Activated CD4-positive, alpha-beta memory T cell treated with anti-CD3 and anti-CD28 coated beads, Interleukin-2, amount 10 ng/mL, durations not matched to agents 7 days and 5 days (primary cell): ENCODE measurements around the gene PSPN. TPM values are rescaled to one million over a fixed set of nuclear protein-coding genes. Genes with fewer than 3 reads are reported as not detected.

Experiments used
- CTCF ChIA-PET: fragments of 350-600 bp; sonication (Branson Sonifier 250); formaldehyde crosslinking; loops from one replicate; lab custom pipeline; 2021; ENCODE audit warnings: antibody characterized with exemption, inconsistent platforms; lab: Charles Lee
- POLR2A ChIA-PET: fragments of 350-600 bp; sonication (Branson Sonifier 250); formaldehyde crosslinking; loops from one replicate; lab custom pipeline; 2021; ENCODE audit warnings: antibody characterized with exemption; lab: Charles Lee
- DNase-seq: peaks from one replicate; pipeline ENCODE4 v3.0.0-alpha.2; 2020
- H3K27ac Mint-ChIP-seq: one replicate; pipeline ENCODE4 v1.8.0; 2021; ENCODE audit warnings: mild to moderate bottlenecking, mixed read lengths
- H3K27me3 Mint-ChIP-seq: one replicate; pipeline ENCODE4 v1.8.0; 2021; ENCODE audit warnings: mixed read lengths
- H3K36me3 Mint-ChIP-seq: one replicate; pipeline ENCODE4 v1.8.0; 2021; ENCODE audit warnings: low read depth, mixed read lengths
- H3K4me1 Mint-ChIP-seq: one replicate; pipeline ENCODE4 v1.8.0; 2021; ENCODE audit warnings: mixed read lengths
- H3K4me3 Mint-ChIP-seq: one replicate; pipeline ENCODE4 v1.8.0; 2021; ENCODE audit warnings: mild to moderate bottlenecking, mixed read lengths
- H3K9me3 Mint-ChIP-seq: one replicate; pipeline ENCODE4 v1.8.0; 2021; ENCODE audit warnings: mixed read lengths
- total RNA-seq, 2 experiments: library from RNA; stranded (reverse); gene quantifications; one replicate each; pipeline ENCODE4 v1.2.3, GENCODE V29; 2021

Gene PSPN
- total RNA-seq, 2 experiments from 2014 or later = 2.3 to 2.7 TPM

DNA sequence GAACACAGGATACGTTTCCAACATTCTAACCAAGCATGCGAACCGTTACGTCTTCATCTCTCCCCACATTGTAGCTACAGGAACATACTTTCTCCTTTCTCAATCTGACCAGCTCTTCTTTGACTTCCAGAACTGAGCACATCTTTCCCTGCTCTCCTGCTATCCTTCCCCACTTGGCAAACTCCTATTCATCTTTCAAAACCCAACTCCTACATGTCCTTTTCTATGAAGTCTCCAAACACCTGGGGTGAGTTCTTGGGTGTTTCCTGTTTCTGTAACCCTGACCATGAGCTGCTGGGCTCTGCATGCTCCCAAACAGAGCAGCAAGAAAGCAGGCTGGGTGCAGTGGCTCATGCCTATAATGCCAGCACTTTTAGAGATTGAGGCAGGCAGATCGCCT is 48.9 kb downstream of the PSPN start:
- CTCF ChIA-PET = interaction anchor here (3.4 kb wide), 1 partner anchor 201 kb away, joined by 7 read pairs; no protein-coding TSS in a partner anchor
- Mint-ChIP-seq H3K27ac (no peak overlapping the region), H3K27me3 (peaks cover 4% of the 10 kb centered on the region), H3K4me1 (no peaks in the 10 kb centered on the region), H3K9me3 (no peaks in the 10 kb centered on the region), H3K36me3 (no peaks in the 10 kb centered on the region), H3K4me3 (no peak overlapping the region)
- DNase-seq = no peak
- POLR2A ChIA-PET = no interaction called here

DNA sequence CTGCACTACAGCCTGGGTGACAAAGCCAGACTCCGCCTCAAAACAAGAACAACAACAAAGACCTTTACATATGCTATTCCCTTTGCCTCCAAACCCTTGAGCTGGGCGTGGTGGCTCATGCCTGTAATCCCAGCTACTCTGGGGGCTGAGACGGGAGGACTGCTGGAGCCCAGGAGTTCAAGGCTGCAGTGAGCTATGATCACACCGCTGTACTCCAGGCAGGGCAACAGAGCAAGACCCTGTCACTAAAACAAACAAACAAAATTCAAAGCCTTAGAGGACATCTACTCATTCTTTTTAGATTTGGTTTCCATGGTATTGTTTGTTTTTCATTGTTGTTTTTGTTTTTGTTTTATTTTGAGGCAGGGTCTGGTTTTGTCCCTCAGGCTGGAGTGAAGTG is 50.1 kb downstream of the PSPN start:
- Mint-ChIP-seq H3K27ac (no peak overlapping the region), H3K36me3 (no peaks in the 10 kb centered on the region), H3K9me3 (no peaks in the 10 kb centered on the region), H3K27me3 (peaks cover 4% of the 10 kb centered on the region), H3K4me1 (no peaks in the 10 kb centered on the region), H3K4me3 (no peak overlapping the region)
- ChIA-PET CTCF (interaction anchor here (3.4 kb wide), 1 partner anchor 200 kb away, joined by 7 read pairs; no protein-coding TSS in a partner anchor), POLR2A (no interaction called here)
- no peak for DNase-seq

Other genes starting within 250 kb of the PSPN start
- gene ACSBG2, start 240.3 kb downstream of the PSPN start, total RNA-seq = under 1 TPM in 1 of 2 experiments, not detected in 1; 0.33 TPM
- 10 to 100 TPM; 35.6 to 37.2 TPM for gene MLLT1, start 96.0 kb downstream of the PSPN start, total RNA-seq
- gene ACER1, start 42.3 kb downstream of the PSPN start, total RNA-seq = under 1 TPM; 0.15 to 0.30 TPM
- gene CLPP, start 14.4 kb downstream of the PSPN start, total RNA-seq = 100 to 1,000 TPM; 136 to 147 TPM
- 10 to 100 TPM; 52.0 to 52.5 TPM for gene ALKBH7, start 3.1 kb downstream of the PSPN start, total RNA-seq
- gene GTF2F1, start 17.2 kb upstream of the PSPN start, total RNA-seq = 10 to 100 TPM; 75.5 to 79.8 TPM
- gene KHSRP, start 48.9 kb upstream of the PSPN start, total RNA-seq = 100 to 1,000 TPM; 246 to 250 TPM
- gene SLC25A41, start 57.8 kb upstream of the PSPN start, total RNA-seq = not detected
- 10 to 100 TPM; 30.0 to 35.7 TPM for gene SLC25A23, start 83.9 kb upstream of the PSPN start, total RNA-seq
- under 1 TPM; 0.63 to 0.93 TPM for gene CRB3, start 88.3 kb upstream of the PSPN start, total RNA-seq
- gene DENND1C, start 105.9 kb upstream of the PSPN start, total RNA-seq = 100 to 1,000 TPM in 1 of 2 experiments, 10 to 100 TPM in 1; 97.2 to 101 TPM
- gene TUBB4A, start 126.4 kb upstream of the PSPN start, total RNA-seq = 1 to 10 TPM; 2.5 to 3.0 TPM
- 1 to 10 TPM; 5.7 to 5.8 TPM for gene TNFSF9, start 155.1 kb upstream of the PSPN start, total RNA-seq
- gene CD70, start 215.2 kb upstream of the PSPN start, total RNA-seq = 10 to 100 TPM; 64.1 to 64.4 TPM